CD4-positive, alpha-beta T cell (primary cell): Measurements from ENCODE around the gene SLPI. TPM values are rescaled to one million over a fixed set of nuclear protein-coding genes. Genes with fewer than 3 reads are reported as not detected.

Experiments used
- ATAC-seq: fragments of 200-7000 bp; cut with Tn5 transposase; one replicate; pipeline ENCODE4 v1.10.0; 2022; ENCODE audit warnings: mild to moderate bottlenecking; ENCODE audit not compliant: poor library complexity
- CTCF ChIA-PET: fragments of 350-600 bp; sonication (Branson Sonifier 250); formaldehyde crosslinking; loops from one replicate; lab custom pipeline; 2021; ENCODE audit warnings: antibody characterized with exemption, inconsistent platforms; lab: Charles Lee
- POLR2A ChIA-PET: fragments of 350-600 bp; sonication (Branson Sonifier 250); formaldehyde crosslinking; loops from one replicate; lab custom pipeline; 2021; ENCODE audit warnings: antibody characterized with exemption, inconsistent platforms; lab: Charles Lee
- DNase-seq, 14 experiments: peaks; one replicate each; pipeline ENCODE4 v3.0.0-alpha.2; 2013 to 2020; ENCODE audit warnings: mixed read lengths in 2 of 14
- H3K27ac ChIP-seq, 2 donors: one replicate each; pipeline versions ENCODE4 v1.5.1 to v1.7.0; 2013; ENCODE audit warnings: low read length in 2 of 2, low read depth in 1 of 2, mild to moderate bottlenecking in 1 of 2
- H3K27me3 ChIP-seq, 2 experiments: 1 replicate in 1 of 2; 2 replicates in 1 of 2; pipeline versions ENCODE4 v1.6.1 to v1.7.0; 2013; ENCODE audit warnings: low read length in 2 of 2, control low read depth in 1 of 2, mild to moderate bottlenecking in 1 of 2, moderate library complexity in 1 of 2; ENCODE audit not compliant: insufficient read depth in 2 of 2, control insufficient read depth in 1 of 2
- H3K36me3 ChIP-seq: one replicate; pipeline ENCODE4 v1.6.1; 2013; ENCODE audit warnings: low read length, control low read depth; ENCODE audit not compliant: insufficient read depth
- H3K4me1 ChIP-seq: one replicate; pipeline ENCODE4 v1.6.1; 2013; ENCODE audit warnings: low read length, control low read depth; ENCODE audit not compliant: insufficient read depth
- H3K4me3 ChIP-seq: one replicate; pipeline ENCODE4 v1.5.1; 2013; ENCODE audit warnings: mild to moderate bottlenecking, low read length, moderate library complexity
- H3K9me3 ChIP-seq, 2 experiments: 1 replicate in 1 of 2; 2 replicates in 1 of 2; pipeline versions ENCODE4 v1.6.1 to v1.7.0; 2013; ENCODE audit warnings: low read length in 2 of 2, mild to moderate bottlenecking in 2 of 2, control low read depth in 1 of 2, moderate library complexity in 1 of 2; ENCODE audit not compliant: control insufficient read depth in 1 of 2, insufficient read depth in 1 of 2
- H3K27ac Mint-ChIP-seq: one replicate; pipeline ENCODE4 v1.8.0; 2020; ENCODE audit warnings: mixed read lengths
- H3K27me3 Mint-ChIP-seq: one replicate; pipeline ENCODE4 v1.8.0; 2021; ENCODE audit warnings: mixed read lengths
- H3K36me3 Mint-ChIP-seq: one replicate; pipeline ENCODE4 v1.8.0; 2021; ENCODE audit warnings: low read depth, mixed read lengths
- H3K4me1 Mint-ChIP-seq: one replicate; pipeline ENCODE4 v1.8.0; 2021; ENCODE audit warnings: low read depth, mixed read lengths
- H3K4me3 Mint-ChIP-seq: one replicate; pipeline ENCODE4 v1.8.0; 2020; ENCODE audit warnings: mild to moderate bottlenecking, mixed read lengths
- H3K9me3 Mint-ChIP-seq: one replicate; pipeline ENCODE4 v1.8.0; 2020; ENCODE audit warnings: mixed read lengths
- intact Hi-C, 2 experiments: fragments of 100-400 bp; cut with DNase I in 1 of 2; cut with micrococcal nuclease in 1 of 2; formaldehyde crosslinking; loops; one replicate each; pipeline versions ENCODE4 v1.15.1 to v1.9.0; 2023 to 2025; cut with DNase I, micrococcal nuclease
- total RNA-seq, 174 experiments: library from RNA in 2 of 174; stranded (reverse) in 2 of 174; gene quantifications; one replicate each; pipeline ENCODE4 v1.2.3 and lab custom pipeline; 2021 to 2026
- TF ChIP-seq, protein P1 (sequence below): fragments of 200-600 bp; IDR thresholded peaks from one replicate; pipeline ENCODE4 v1.8.0; 2022; ENCODE audit warnings: antibody characterized with exemption, mild to moderate bottlenecking

The SLPI gene
- total RNA-seq, 2 experiments from 2014 or later: not detected

DNA sequence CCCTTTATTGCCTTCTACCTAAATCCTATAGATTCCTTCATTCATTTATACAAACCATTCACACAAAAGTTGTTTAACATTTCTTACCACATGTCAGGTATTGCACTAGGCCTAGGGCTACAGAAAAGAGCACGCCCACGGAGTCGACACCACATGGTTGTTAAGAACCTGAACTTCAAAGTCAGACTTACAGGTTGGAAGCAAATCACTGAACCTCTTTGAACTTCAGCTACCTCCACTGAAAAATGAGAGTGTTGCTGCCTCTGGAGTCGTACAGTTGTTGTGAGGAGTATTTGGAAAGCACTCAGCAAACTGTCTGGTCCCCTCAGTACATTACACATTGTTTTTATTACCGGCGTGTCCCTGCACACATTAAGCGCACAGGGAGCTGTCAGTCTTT, 3.3 kb upstream of the SLPI start:
- ChIA-PET CTCF (no interaction called here), POLR2A (no interaction called here)
- no peaks in the 10 kb centered on the region for H3K36me3 ChIP-seq
- Mint-ChIP-seq H3K4me1 (no peaks in the 10 kb centered on the region), H3K9me3 (no peaks in the 10 kb centered on the region), H3K27ac (no peak overlapping the region), H3K36me3 (no peaks in the 10 kb centered on the region), H3K4me3 (no peak overlapping the region), H3K27me3 (peaks cover 42% of the 10 kb centered on the region)
- no peak for ATAC-seq
- TF ChIP-seq, protein P1, sequence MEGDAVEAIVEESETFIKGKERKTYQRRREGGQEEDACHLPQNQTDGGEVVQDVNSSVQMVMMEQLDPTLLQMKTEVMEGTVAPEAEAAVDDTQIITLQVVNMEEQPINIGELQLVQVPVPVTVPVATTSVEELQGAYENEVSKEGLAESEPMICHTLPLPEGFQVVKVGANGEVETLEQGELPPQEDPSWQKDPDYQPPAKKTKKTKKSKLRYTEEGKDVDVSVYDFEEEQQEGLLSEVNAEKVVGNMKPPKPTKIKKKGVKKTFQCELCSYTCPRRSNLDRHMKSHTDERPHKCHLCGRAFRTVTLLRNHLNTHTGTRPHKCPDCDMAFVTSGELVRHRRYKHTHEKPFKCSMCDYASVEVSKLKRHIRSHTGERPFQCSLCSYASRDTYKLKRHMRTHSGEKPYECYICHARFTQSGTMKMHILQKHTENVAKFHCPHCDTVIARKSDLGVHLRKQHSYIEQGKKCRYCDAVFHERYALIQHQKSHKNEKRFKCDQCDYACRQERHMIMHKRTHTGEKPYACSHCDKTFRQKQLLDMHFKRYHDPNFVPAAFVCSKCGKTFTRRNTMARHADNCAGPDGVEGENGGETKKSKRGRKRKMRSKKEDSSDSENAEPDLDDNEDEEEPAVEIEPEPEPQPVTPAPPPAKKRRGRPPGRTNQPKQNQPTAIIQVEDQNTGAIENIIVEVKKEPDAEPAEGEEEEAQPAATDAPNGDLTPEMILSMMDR: no peak
- H3K9me3 ChIP-seq: no peaks in the 10 kb centered on the region
- H3K4me3 ChIP-seq: no peak overlapping the region
- no peaks in the 10 kb centered on the region for H3K4me1 ChIP-seq
- no peak overlapping the region for H3K27ac ChIP-seq
- peaks cover 18 to 24% of the 10 kb centered on the region in 2 experiments for H3K27me3 ChIP-seq
- DNase-seq: no peak
- intact Hi-C loops: no loop called here

DNA sequence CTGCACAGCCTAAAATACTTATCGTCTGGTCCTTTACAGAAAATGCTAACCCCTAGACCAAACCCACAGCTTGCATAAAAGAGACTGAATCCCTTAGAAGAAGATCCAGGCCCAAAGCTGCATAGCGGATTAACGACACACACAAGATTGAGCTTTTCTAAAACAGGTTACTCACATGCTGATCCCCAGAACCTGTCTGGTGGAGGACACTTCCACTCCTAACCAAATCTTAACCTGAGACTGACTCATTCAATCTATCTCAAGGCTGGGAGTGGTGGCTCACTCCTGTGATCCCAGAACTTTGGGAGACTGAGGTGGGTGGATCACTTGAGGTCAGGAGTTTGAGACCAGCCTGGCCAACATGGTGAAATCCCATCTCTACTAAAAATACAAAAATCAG, 2.8 kb upstream of the SLPI start:
- Histone ChIP-seq H3K9me3 (no peaks in the 10 kb centered on the region), H3K27me3 (peaks cover 17 to 29% of the 10 kb centered on the region in 2 experiments), H3K4me3 (no peak overlapping the region), H3K4me1 (no peaks in the 10 kb centered on the region), H3K36me3 (no peaks in the 10 kb centered on the region), H3K27ac (no peak overlapping the region)
- intact Hi-C loops: no loop called here
- Mint-ChIP-seq H3K27me3 (peaks cover 43% of the 10 kb centered on the region), H3K36me3 (no peaks in the 10 kb centered on the region), H3K27ac (no peak overlapping the region), H3K4me3 (no peak overlapping the region), H3K4me1 (no peaks in the 10 kb centered on the region), H3K9me3 (no peaks in the 10 kb centered on the region)
- DNase-seq (no peak), ATAC-seq (no peak)
- POLR2A ChIA-PET: no interaction called here
- TF ChIP-seq, protein P1: no peak
- CTCF ChIA-PET: no interaction called here

DNA sequence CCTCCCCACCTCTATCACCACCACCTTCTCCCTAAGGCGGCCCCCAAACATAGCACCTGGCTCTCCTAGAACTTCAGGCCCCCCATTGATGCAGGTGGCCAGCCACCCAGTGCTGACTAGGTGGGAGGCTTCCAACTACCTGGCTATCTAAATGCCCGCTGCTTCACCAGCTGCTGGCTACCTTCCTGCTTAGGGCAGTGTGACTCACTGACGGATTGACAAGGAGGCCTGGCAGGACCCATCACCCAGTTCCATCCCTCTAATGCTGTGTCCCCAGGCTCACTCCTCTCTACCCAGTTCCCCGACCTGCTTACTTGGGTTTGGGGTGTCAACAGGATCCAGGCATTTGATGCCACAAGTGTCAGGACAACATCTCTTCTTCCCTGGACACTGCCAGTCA, 1.1 kb downstream of the SLPI start:
- POLR2A ChIA-PET: no interaction called here
- Histone ChIP-seq H3K36me3 (no peaks in the 10 kb centered on the region), H3K27ac (no peak overlapping the region), H3K4me1 (no peaks in the 10 kb centered on the region), H3K9me3 (no peaks in the 10 kb centered on the region), H3K4me3 (no peak overlapping the region), H3K27me3 (peaks cover 8 to 42% of the 10 kb centered on the region in 2 experiments)
- intact Hi-C loops: no loop called here
- H3K4me3 Mint-ChIP-seq: no peak overlapping the region
- no peaks in the 10 kb centered on the region for H3K4me1 Mint-ChIP-seq
- CTCF ChIA-PET: no interaction called here
- H3K27ac Mint-ChIP-seq: no peak overlapping the region
- H3K27me3 Mint-ChIP-seq: peaks cover 53% of the 10 kb centered on the region
- no peaks in the 10 kb centered on the region for H3K9me3 Mint-ChIP-seq
- TF ChIP-seq, protein P1: no peak
- no peak for DNase-seq
- no peaks in the 10 kb centered on the region for H3K36me3 Mint-ChIP-seq
- ATAC-seq: no peak
